GM21515 (cell line): ENCODE measurements around the gene GHRL.

ENCODE experiments used
- ATAC-seq: cut with Tn5 transposase; IDR thresholded peaks from one replicate; pipeline ENCODE4 v1.9.1; 2021; ENCODE audit not compliant: unreplicated experiment

GHRL gene

DNA sequence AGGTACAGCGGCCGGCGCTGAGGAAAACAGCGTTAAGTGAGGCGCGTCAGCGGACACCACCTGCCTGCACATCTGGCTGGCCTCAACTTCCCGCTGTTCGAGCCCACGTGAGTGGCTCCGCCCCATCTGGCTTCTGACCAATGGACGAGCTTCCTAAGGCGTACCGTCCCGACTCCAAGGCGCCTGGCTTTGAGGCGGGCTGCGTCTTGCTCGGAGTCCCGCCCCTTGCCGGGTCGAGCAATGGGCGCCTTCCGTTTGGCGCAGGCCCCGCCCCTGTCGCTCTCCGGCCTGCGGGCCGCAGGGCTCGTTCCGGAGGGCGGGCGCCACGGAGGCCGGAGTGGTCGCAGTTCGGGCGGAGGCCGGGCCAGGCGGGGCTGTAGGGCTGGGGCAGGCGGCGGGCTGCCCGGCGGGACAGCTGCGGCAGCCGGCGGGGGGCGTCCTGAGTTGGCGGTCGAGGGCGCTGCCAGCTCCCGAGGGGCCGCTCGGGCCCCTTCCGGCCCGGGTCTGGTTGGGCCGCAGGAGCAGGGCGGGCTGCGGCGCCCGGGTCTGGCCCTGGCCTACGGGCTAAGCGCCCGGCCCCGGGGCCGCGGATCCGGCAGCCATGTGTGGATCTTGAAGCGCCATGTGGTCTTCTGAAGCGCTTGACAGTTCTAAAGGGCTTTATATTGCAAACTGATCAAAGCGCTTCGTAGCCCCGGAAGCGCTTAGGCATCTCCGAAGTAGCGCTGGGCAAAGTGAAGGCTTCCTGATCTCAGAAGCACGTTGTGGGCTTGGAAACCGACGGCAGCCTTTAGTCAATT, 44.4 kb downstream of the GHRL start, which contains the start of gene TATDN2:
Gene TATDN2 (plus strand): TSS at position 276 of the 800 bp plus-strand sequence. CDS start 742 bp downstream, outside the sequence.
- ATAC-seq = peak; percentile 96

DNA sequence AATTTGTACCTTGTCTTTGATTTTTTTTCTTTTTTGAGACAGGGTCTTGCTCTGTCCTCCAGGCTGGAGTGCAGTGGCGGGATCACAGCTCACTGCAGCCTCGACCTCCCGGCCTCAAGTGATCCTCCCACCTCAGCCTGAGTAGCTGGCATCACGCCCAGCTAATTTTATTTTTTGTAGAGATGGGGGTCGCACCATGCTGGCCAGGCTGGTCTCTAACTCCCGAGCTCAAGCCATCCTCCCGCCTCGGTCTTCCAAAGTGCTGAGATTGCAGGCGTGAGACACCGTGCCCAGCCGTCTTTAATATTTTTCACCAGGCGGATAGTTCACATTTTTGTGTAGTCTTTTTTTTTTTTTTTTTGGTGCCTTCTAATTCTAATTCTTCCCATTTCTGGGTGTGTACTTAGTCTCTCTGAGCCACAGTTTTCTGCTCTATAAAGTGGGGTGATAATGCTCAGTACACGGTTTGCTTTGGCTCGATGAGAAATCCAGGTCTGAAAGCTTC, 45.0 kb downstream of the GHRL start:
- ATAC-seq = no peak

DNA sequence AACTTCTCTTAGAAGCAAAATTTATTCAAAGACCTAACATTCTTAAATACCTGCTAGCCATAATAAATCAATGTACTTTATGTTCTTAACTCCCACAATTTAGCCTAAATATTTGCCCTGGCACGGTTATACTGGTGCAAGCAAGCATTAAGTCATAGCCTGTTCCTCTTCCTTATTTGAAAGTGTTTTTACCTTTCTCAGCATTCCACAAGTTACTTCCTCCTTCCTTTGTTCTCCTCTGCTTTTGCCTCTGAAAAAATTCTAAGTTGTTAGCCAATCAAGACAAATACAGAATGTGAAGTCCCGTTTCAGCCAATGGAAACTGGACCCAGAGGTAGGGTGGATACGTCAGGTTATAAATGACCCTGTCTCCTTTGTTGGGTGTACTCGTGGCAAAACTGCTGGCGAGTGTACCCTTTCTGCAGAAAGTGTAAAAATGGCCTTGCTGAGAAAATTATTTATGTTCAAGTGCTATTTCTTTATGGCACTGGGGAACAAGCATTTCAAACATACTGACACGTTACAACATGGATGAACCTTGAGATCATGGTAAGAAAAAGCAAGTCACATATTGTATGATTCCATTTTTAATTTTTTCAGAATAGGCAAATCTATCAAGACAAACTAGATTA, 47.5 kb downstream of the GHRL start:
- ATAC-seq = no peak

DNA sequence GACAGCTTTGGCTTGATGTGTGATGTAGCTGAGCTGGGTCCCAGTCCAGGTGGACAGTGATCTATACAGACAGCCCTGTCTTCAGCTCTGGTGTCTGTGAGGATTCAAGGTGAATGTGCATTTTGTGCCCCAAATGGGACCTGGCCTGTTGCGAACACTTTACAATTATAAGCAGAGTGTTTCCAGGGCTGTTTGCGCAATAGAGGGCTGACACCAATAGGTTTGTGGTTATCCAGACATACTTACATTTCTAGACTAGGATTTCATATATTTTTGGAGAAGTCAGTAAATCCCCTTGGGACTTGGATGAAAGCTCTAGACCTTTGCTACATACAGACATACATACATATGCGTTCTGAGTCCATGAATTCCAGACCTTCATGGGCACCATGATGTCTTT, 48.7 kb downstream of the GHRL start:
- ATAC-seq = no peak

DNA sequence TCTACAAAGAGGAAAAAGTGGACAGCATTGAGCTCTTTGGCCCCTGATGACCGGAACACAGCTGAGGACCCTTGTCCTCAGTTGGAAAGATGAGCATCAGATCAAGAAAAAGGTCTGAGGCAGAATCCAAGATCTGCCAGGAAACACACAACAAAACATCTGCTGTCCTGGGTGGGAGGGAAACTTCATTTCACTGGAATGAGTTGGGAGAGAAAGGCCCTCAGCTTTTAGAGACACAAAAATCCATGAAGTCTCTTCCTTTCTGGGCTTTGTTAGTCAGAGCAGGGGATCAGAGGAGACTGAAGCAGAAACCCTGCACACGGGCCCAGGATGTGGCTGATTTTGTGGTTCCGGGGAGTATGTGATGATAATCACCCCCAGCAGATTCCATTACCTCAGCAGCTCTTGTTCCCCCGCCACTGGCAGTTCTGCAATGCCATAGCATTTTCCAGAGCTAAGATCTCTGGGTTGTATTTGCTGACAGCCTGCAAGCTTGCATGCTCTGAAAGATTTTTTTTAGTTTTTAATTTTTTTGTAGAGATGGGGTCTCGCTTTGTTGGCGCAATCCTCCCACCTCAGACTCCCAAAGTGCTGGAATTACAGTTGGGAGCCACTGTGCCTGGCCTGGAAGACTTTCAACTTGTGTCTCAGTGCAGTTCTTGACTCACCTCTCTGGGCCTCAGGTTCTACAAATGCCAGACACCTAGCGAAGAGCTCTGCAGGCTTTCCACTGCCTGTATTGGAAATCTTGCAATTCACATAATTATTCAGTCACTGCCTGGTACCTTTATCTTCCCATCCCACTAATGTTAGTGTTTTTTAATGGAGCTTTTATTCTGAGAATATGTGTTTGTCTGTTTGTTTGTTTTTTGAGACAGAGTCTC, 50.3 kb downstream of the GHRL start:
- ATAC-seq = no peak

DNA sequence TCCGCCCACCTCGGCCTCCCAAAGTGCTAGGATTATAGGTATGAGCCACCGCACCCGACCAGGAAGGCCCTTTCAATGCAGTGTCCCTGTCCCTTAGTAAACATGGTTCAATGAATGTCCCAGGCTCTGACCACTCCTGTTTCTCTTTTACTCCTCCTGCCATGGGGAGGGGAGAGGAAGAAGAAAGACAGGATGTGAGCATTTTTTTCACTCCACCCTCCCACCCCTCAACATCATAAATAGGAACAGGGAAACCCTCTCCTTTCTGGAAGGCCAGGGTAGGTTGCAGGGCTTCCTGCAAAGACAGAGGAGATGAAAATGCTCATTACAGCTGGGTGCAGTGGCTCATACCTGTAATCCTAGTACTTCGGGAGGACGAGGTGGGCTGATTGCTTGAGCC, 51.9 kb downstream of the GHRL start:
- ATAC-seq = no peak

DNA sequence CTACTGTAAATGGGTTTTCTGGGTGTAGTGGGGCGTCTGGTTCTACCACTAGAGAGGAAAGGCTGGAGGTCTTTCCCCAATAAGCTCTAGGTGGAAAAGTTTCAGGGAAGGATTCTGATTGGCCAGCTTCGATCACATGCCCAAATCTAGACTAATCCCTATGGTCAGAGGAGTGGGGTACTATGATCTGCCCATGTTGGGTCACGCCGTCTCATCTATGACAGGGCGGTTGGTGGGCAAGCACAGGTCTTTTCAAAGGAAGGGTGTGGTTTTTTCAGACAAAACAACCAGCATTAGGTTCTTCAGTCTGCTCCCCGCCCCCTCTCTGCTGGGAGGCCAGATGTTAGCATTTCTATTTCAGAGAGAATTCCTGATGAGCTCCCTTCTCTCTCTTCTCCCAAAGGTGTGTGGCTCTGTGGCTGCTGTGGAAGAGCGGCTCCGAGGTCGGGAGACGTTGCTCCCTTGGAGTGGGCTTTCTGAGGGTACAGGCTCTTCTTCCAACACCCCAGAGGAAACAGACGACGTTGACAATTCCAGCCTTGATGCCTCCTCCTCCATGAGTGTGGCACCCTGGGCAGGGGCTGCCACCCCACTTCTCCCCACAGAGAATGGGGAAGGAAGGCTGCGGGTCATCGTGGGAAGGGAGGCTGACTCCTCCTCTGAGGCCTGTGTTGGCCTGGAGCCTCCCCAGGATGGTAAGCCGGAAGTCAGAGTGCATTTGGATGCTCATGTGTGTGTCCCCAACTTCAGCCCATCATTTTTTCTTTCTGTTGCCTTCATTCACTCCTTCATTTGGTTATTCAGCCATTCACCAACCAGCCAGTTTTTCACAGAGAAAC, 54.2 kb downstream of the GHRL start:
- ATAC-seq = no peak
